H1 (cell line): ENCODE results near the gene RPAP3.

Experiments
- CTCF ChIP-seq, 3 experiments: IDR thresholded peaks; 1 replicate in 2 of 3; 2 replicates in 1 of 3; pipeline versions ENCODE4 v1.5.1 to v1.6.1; 2011; ENCODE audit warnings: low read length in 3 of 3, mild to moderate bottlenecking in 3 of 3, inconsistent platforms in 2 of 3, low read depth in 1 of 3, moderate library complexity in 1 of 3; ENCODE audit not compliant: insufficient read depth in 1 of 3; ENCODE audit errors: control extremely low read depth in 1 of 3
- EZH2 ChIP-seq: fragments of 200-600 bp; sonication (generic); IDR thresholded peaks from 2 replicates; pipeline ENCODE4 v1.7.1; 2012; ENCODE audit warnings: low read depth, mild to moderate bottlenecking, moderate library complexity, low read length, inconsistent platforms; ENCODE audit not compliant: severe bottlenecking
- JUN ChIP-seq: IDR thresholded peaks from 2 replicates; pipeline ENCODE4 v1.6.1; 2011; ENCODE audit warnings: low read depth, mild to moderate bottlenecking, improper control_type of control experiment, low read length
- MAX ChIP-seq: IDR thresholded peaks from 2 replicates; pipeline ENCODE4 v1.6.1; 2012; ENCODE audit warnings: inconsistent platforms
- POLR2A ChIP-seq, 2 experiments: IDR thresholded peaks; 1 replicate in 1 of 2; 2 replicates in 1 of 2; pipeline ENCODE4 v1.6.1; 2011; ENCODE audit warnings: low read depth in 2 of 2, low read length in 2 of 2, mild to moderate bottlenecking in 2 of 2; ENCODE audit errors: control extremely low read depth in 1 of 2
- POLR2AphosphoS5 ChIP-seq: IDR thresholded peaks from 2 replicates; pipeline ENCODE4 v1.6.1; 2011; ENCODE audit warnings: low read depth, low read length
- RAD21 ChIP-seq, 2 experiments: IDR thresholded peaks in 1 of 2; conservative IDR thresholded peaks in 1 of 2; 2 replicates each; pipeline ENCODE4 v1.6.1; 2011; ENCODE audit warnings: low read depth in 2 of 2, low read length in 2 of 2, improper control_type of control experiment in 1 of 2, inconsistent platforms in 1 of 2, mild to moderate bottlenecking in 1 of 2, moderate library complexity in 1 of 2
- RXRA ChIP-seq: IDR thresholded peaks from 2 replicates; pipeline ENCODE4 v1.6.1; 2011; ENCODE audit warnings: low read depth, mild to moderate bottlenecking, low read length, moderate library complexity; ENCODE audit not compliant: insufficient read depth
- SP1 ChIP-seq: IDR thresholded peaks from 2 replicates; pipeline ENCODE4 v1.6.1; 2011; ENCODE audit warnings: low read depth, low read length
- SRF ChIP-seq: IDR thresholded peaks from 2 replicates; pipeline ENCODE4 v1.6.1; 2011; ENCODE audit warnings: mild to moderate bottlenecking, low read depth, low read length, moderate library complexity
- TAF7 ChIP-seq: optimal IDR thresholded peaks from 2 replicates; pipeline ENCODE3; 2011; ENCODE audit warnings: low read depth, mild to moderate bottlenecking, inconsistent platforms, low read length, moderate library complexity, borderline replicate concordance
- USF2 ChIP-seq: IDR thresholded peaks from 2 replicates; pipeline ENCODE4 v1.6.1; 2011; ENCODE audit warnings: low read length, improper control_type of control experiment
- YY1 ChIP-seq: IDR thresholded peaks from 2 replicates; pipeline ENCODE4 v1.6.1; 2011; ENCODE audit warnings: low read depth, mild to moderate bottlenecking, low read length

- TF ChIP-seq MAX (no peak), YY1 (no peak), RXRA (no peak), EZH2 (no peak), RAD21 (IDR thresholded peaks at IDR 0.05 in 1 of 2, conservative IDR thresholded peaks at IDR 0.05 in 1 of 2; ENCODE audit: low read depth in 2 of 2, low read length in 2 of 2) (no peak), CTCF (IDR thresholded peaks at IDR 0.05; ENCODE audit: control extremely low read depth in 1 of 3, insufficient read depth in 1 of 3, low read depth in 1 of 3, low read length in 3 of 3) (no peak), POLR2A (IDR thresholded peaks at IDR 0.05; ENCODE audit: control extremely low read depth in 1 of 2, low read depth in 2 of 2, low read length in 2 of 2) (no peak), TAF7 (no peak), SP1 (no peak), SRF (no peak), USF2 (no peak), JUN (no peak), POLR2AphosphoS5 (no peak)
Measured at GRCh38 chr12:47752552-47752951, 46.7 kb upstream of the RPAP3 start.
